ENCODE data around the gene GUK1.
A peak's percentile ranks its signal among the peaks of the same experiment; 100 is the strongest.

GUK1 gene

GRCh38 chr1:228139406-228139930, 611 bp upstream of the GUK1 start:
- DNase-seq: no peak

GRCh38 chr1:228140724-228141225, 696 bp downstream of the GUK1 start:
- no peak for DNase-seq

DNA sequence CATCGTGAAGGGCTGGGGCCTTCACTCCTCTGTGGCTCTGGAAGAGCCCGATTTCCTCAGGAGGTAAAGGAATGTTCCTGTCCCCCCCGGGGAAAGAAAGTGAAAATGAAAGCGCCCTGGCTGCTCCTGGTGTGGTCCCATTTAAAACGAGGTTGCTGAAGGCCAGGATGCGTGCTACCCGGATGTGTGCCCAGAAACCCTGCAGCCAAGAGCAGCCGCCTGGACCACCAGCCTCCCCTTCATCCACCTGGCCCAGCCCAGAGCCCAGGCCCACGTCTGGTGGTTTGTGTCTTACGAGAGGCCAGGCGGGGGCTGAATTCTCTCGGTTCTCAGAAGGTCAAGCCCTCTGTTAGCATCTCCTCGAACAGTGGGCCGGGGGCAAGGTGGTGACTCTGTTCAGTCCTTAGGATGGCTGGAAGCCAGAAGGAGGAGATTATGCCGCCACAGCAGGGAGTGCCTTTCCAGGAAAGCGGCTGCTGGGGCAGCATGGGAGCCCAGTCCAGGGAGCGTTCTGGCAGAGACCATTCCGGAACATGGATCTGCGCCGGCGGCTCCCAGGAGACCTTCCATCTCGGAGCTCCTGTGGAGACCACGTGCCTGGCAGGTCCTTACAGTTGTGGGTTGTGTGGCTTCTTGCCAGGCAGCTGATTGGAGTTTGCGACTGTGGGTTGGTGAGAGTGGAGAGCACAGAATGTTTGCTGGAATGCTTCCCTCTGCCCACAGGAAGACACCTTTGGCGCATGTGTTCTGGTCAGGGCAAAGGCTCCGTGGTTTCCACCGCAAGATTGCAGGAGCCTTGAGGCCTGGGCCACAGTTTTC, 1.4 kb downstream of the GUK1 start:
- no peak for DNase-seq

DNA sequence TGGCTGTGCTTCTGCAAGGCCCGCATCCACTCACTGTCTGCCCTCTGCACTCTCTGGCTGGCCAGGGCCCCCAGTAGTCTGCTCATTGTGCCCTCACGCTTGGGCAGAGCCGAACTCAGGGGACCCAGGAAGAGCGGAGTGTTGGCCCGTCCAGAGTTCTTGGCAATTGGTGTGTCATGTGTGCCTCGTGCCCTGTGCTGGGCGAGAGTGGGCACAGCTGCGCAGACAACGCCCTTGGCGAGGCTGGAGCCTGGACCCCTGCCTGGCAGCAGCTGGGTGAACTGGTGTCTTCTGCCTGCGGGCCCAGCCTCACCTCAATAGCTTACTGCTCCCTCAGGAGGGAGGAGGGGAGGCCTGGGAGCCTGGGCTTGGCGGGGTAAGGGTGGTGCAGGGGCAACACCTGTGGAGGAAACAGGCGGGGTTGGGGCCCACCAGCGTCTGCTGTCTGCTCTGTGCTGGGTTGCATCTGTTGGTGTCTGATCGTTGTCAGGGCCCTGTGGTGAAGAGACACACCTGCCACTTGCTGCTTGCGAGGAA, 2.1 kb downstream of the GUK1 start:
- DNase-seq: no peak

DNA sequence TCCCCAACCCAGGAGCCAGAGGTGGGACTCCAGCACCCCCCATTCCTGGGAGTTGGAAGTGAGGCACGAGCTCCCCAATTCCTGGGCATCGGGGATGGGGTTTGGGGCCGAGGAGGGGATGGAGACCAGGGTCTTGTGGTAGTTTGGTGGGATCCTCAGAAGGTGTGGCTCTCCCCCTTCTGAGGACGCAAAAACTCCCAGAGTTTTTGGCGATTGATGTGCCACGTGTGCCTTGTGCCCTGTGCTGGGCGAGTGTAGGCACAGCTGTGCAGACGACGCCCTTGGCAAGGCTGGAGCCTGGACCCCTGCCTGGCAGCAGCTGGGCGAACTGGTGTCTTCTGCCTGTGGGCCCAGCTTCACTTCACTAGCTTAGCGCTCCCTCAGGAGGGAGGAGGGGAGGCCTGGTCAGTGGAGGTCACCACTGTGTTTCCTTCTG, 2.6 kb downstream of the GUK1 start:
- DNase-seq: no peak

DNA sequence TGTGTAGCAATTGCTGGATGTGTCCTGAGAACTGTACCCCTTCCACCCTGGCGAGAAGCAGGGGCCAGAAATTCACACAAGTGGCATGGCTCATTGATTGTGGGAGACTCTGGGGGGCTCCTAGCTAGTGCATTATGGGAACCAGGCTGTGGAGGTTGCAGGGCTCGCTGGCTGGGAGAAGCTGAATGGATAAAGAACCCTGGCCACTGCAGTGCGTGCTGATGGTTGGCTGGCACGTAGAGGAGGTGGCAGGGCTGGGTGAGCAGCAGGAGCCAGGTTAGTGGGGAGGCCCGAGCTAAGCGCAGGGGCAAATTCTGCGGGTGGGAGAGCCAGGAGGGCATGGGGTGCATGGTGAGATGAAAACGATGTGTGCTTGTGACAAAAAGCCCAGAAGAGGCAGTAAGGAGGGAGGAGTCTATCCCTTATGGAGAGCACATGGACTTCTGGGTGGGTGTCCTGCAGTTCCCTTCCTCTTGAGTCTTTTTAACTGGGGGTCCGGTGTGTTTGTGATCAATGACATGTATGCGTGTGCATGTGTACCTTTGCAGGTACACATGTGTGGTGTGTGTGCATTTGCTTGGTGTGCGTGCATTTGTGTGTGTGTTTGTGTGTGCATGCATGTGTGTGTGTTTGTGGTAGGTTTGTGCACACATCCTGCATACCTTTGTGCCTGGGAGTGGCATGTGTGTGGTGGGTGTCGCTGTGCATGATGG, 3.6 kb downstream of the GUK1 start:
- no peak for DNase-seq

GRCh38 chr1:228144193-228144992, 4.3 kb downstream of the GUK1 start:
- DNase-seq: no peak

- no peak for DNase-seq
These were observed 4.9 kb downstream of the GUK1 start for GRCh38 chr1:228144993-228145343.

- DNase-seq: no peak
These were observed 5.7 kb downstream of the GUK1 start for GRCh38 chr1:228145463-228146416.

- no peak for DNase-seq
These were observed 6.5 kb downstream of the GUK1 start for GRCh38 chr1:228146417-228147150.

DNA sequence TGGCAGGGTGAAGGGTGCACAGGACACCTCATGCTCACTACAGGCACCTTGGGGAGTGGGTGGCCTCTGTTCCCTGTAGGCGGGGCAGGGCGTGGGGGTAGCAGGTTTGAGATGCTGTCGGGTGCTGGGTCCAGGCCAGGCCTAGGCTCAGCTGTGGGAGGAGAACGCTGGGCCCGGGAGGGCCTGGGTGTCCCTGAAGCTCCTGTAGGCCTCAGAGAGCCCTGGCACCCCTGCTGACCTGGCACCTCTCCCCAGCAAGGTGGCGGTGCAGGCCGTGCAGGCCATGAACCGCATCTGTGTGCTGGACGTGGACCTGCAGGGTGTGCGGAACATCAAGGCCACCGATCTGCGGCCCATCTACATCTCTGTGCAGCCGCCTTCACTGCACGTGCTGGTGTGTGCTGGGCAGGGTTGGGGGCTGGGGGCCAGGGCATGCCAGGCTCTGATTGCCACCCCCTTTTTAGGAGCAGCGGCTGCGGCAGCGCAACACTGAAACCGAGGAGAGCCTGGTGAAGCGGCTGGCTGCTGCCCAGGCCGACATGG, 7.1 kb downstream of the GUK1 start:
- no peak for DNase-seq

GRCh38 chr1:228147768-228148167, 7.7 kb downstream of the GUK1 start:
- DNase-seq: no peak

- no peak for DNase-seq
These were observed 8.2 kb downstream of the GUK1 start for GRCh38 chr1:228148196-228148861.

DNA sequence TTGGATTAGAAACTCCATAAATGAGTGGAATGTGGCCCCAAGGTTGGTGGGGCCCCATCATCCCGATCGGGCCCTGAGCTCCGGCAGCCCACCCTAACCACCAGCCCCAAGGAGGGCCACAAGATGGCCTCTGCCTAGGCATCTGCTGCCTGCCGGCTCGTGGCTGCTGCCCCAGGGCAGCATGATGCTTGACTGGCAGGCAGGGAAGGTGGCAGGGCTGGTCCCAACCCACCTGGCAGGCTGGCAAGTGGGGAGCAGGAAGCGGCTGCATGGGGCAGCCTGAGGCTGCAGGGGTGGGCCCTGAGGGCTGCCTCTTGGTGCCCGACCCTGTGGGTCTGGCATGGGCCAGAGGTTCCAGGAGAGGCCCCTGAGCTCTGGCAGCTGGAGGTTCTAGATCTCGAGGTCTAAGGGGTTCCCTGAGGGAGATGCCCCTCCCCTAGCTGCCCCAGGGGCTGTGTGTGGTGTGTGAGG, 8.9 kb downstream of the GUK1 start:
- no peak for DNase-seq

GRCh38 chr1:228149406-228150119, 9.5 kb downstream of the GUK1 start, which contains the start of gene GJC2:
Gene GJC2, plus strand, starts transcription at chr1:228149930. Its CDS starts 7,829 bp downstream, at chr1:228157759.
- peak; percentile 22 for DNase-seq

DNA sequence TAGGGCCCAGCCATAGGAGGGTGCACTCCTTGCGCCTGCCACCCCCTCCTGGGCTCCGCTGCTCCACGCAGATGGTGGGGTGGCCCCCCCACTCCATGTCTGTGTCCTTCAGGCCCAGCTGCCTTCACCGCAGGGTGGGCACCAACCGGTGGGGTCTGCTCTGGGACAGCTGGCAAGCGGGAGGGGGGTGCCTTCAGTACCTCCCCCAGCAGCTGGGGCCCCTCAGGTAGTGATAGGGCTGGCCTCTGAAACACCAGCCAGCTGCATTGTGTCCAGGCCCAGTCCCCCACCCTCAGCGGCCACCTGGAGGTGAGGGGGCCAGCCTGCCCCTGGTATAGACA, 10.0 kb downstream of the GUK1 start:
- DNase-seq: peak; percentile 49

GRCh38 chr1:228150461-228151179, 10.5 kb downstream of the GUK1 start:
- no peak for DNase-seq

DNA sequence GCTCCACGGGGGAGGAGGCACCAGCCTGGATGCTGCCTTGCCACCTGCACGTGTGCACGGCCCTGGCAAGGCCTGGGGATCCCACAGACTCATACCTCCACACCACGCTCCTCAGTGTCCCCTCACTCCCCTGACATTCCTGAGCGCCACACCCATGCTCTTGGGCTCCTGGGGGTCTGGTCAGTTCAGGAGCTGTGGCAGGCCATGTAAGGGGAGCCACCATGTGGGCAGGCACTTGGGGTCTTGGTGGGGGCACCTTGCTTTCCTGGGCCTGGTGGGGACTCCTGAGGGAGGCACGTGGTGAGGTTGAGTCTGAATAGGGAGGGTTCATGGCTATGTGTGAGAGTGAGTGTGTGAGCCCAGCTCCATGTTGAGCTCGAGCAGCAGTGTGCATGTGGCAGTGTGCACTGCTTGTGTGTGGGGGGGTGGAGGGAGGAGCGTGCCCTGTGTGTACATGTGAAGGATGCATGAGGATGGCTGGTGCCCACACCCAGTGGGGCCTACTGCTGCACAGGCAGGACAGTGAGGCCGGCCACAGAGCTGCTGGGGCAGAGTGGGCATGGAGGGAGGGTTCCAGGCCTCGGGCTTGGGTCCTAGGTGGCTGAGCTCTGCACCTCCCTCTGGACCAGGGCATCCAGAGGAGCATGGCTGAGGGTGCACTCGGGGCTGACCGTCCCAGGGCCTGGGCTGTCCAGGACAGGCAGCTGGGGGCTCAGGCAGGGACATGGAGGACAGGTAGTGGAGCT, 11.3 kb downstream of the GUK1 start:
- no peak for DNase-seq
